Measurements from ENCODE around the gene SEMA7A. TPM values are rescaled to one million over a fixed set of nuclear protein-coding genes. Genes with fewer than 3 reads are reported as not detected.

Gene SEMA7A
- total RNA-seq, 1 donor from 2014 or later: 1.3 TPM

GRCh38 chr15:74453925-74454763 lies 20.4 kb upstream of the SEMA7A start:
- intact Hi-C loops (cut with micrococcal nuclease): no loop called here
- no peak for DNase-seq
- ATAC-seq: peak; percentile 60

- no peak for ATAC-seq
- DNase-seq: no peak
- intact Hi-C loops (cut with micrococcal nuclease): no loop called here
Observed at GRCh38 chr15:74451861-74452835, 18.4 kb upstream of the SEMA7A start.

- no peak for ATAC-seq
- no peak for DNase-seq
- intact Hi-C loops (cut with micrococcal nuclease): no loop called here
Observed at GRCh38 chr15:74451322-74451721, 17.6 kb upstream of the SEMA7A start.

GRCh38 chr15:74449643-74450205 lies 16.0 kb upstream of the SEMA7A start:
- intact Hi-C loops (cut with micrococcal nuclease): no loop called here
- DNase-seq (no peak), ATAC-seq (no peak)

GRCh38 chr15:74449095-74449494 lies 15.3 kb upstream of the SEMA7A start:
- DNase-seq: no peak
- intact Hi-C loops (cut with micrococcal nuclease): no loop called here
- ATAC-seq: no peak

- intact Hi-C loops (cut with micrococcal nuclease): no loop called here
- no peak for ATAC-seq
Observed at GRCh38 chr15:74445816-74446763, 12.3 kb upstream of the SEMA7A start.

DNA sequence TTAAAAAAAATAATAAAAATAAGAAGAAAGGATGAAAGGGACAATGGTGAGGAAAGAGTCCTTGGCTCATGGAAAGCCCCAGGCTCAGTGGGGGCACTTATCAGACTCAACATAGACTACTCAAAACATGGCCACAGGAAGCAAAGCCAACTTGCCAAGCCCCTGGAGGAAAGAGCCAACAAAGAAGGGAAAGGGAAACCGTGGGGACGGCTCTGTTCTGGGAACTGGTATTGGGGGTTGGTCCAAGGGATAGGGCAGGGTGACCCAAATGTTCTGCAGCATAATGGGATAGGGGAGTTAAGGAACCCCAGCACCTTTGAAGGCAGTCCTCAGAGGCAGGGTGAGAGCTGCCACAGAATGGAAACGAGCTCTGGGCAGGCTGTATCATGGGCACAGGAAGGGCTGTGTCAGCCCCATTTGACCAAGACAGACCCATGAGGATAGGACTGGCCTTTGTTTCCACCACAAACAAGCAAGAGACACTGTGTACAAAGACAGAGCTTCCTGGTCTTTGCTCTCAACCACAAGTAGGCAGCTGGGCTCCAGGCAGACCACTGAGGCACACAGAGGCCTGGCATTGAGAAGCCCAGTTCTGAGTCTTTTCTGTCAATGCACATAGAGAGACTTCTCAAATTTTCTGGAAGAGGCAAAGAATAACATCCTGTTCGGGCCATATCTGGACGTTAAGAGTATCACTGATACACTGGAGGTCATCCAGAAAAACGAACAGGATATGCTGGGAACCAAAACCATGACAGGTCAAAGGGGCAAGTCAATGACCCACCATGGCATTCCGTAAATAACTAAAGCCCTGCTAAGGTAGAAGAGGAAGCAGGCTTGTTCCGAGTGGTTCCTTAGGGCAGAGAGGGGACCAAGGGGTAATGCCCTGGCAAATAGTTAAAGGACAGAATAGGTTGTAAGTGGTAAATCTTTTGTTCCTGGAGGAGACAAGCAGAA lies 10.6 kb upstream of the SEMA7A start:
- no peak for ATAC-seq
- DNase-seq: no peak
- intact Hi-C loops (cut with micrococcal nuclease): no loop called here

More at GRCh38 chr15:74445816-74446763, 12.3 kb upstream of the SEMA7A start:
- DNase-seq: no peak

- ATAC-seq (no peak), DNase-seq (no peak)
- intact Hi-C loops (cut with micrococcal nuclease): no loop called here
Observed at GRCh38 chr15:74443100-74443909, 9.5 kb upstream of the SEMA7A start.

DNA sequence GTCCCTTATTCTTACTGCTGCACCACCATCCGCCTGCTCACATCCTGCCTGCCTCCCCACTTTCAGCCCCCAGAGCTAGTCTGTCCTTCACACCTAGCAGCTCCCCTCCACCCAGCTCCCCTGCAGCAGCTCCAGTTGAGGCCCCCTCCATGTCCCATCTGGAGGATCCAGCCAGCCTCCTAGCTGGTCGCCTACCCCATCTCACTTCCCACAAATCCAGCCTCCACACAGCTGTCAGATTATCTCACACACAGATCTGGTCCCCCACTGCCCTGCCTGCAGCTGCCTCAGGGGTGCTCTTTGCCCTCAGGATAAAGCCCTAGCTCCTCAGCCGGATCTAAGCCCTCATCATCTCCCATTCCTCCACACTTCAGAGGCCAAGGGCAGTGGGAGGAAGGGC lies 8.8 kb upstream of the SEMA7A start:
- intact Hi-C loops (cut with micrococcal nuclease): no loop called here
- no peak for DNase-seq
- no peak for ATAC-seq

DNA sequence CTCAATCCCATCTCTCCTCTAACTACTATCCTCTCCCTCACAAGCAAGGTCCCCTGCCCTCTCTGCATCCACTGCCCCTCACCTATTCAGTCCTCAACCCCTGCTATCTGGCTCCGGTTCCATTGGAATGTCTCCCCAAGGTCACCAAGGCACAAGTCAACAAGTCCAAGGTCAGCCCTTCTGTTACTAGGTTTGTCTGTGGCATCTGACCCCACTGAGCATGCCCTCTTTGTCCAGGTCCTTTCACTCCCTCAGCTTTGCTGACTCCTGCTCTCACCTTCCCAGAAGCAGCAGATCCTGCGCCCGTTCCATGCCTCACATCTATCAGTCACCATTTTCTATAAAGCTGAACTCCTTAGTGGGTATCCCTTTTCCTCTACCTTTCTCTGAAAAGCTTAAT lies 8.3 kb upstream of the SEMA7A start:
- DNase-seq: no peak
- intact Hi-C loops (cut with micrococcal nuclease): no loop called here
- ATAC-seq: no peak

DNA sequence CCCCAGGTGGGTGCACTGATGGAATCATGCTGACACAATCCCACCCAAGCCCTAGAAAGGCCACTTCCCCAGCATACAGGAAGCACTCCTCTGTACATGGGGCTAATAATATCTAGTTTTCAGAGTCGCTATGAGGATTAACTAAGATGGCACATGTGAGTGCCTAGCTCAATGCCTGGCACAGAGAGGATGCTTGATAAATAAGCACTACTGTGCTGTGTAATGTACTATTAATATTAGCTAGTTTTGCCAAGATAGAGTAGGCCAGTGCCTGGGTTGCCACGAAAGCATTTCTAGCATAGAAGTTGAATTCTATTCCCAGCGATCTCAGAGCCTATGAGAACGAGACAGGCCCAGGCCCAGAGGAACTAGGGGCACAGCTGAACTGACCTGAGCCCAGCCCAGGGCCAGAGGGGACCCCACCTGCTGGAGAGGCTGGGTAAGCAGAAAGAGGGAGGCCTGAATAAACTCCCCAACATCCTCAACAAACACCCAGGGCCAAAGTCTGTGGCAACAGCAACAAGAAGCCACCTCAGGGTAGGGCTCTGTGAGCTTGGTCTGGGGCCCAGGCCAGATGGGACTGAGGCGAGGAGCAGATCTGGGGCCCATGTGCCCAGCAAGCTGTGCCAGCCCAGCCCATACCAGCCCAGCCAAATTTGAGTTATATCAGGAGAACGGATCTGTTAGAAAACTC lies 7.6 kb upstream of the SEMA7A start:
- no peak for DNase-seq
- intact Hi-C loops (cut with micrococcal nuclease): no loop called here
- peak; percentile 67 for ATAC-seq

DNA sequence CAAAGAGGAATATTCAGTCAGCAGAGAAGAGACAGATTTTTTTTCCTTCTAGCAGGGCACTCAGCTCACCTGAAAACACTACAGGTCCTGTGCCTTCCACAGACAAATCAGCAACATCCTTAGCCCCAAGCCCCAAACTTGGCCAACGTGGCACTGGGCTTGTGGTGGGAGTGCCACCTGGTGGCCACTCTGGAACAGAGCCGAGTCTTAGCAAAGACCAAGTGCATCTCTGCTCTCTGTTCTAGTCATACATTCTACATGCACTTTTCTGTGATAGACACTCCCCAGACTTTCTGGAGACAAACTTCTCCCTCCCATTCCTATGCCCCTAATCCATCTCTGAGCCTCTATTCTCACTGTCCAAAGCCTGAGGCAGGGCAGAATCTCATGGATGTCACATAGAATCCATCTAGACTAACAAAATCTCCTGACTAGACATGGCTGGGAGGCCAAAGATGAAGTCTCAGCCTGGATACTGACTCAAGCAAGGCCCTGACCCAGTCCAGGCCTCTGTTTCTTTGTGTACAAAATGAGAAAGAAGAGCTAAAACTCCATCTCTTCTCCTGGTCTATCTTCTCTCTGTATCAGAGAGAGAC lies 5.1 kb upstream of the SEMA7A start:
- peak; percentile 57 for ATAC-seq
- DNase-seq: peak; percentile 82
- intact Hi-C loops (cut with micrococcal nuclease): loop anchor here (5.0 kb wide), 1 partner anchor 57 kb away; no protein-coding TSS in a partner anchor

DNA sequence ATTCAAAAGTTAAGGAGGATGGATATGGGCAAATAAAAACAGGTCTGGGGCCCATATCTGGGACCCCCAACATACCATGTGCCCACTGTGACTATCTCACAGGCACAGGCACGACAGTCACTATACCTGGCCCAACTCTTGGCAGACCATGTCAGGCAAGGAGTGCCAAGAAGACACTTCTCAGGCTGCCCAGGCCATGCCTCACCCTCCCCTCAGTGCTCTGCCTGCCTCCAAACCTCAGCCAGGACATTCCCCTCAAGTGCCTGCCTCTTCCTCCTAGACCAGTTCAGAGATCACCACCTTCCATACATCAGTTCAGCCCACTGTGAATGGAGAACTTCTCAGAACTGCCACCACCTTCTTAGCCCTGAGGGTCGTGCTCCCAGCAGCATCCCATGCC lies 4.4 kb upstream of the SEMA7A start:
- no peak for ATAC-seq

DNA sequence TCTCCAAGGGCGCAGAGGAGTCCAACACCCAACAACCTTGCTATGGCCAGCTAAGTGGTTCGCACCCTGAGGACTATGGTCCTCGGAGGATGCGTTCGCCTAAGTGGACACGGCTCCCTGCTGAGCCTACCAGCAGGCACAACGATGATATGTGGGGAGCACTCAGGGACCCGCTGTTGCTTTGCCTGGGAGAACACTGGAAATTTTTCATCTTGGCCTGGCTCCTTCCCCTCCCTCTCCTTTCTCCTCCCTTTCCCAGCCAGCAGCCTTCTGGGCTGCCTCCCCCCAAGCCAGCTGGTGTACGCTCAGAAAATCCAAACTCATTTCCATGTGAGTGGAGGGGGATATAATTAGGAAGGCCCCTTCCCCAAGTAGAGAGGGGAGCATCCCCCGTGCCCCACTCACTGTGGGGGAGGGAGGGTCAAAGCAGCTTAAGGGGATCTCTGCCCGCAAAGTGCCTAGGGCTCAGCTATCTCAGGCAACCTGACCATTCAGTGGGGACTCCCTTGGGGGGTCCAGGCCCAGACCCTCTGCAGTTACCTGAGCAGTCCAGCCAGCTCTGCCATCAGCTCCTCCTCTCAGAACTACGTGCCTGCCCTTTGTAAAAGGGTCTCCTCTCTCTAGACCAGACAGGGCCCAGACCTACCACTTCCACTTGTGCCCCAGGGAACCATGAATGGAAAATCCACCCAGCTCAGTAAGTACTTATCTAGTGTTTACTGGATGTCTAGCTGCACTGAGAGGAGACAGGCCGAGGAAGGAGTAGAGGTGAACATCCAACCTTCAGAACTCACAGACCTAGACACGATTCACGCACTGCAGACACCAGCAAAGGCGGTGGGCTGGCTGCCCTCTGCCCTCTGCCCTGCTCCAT lies 742 bp upstream of the SEMA7A start:
- ATAC-seq: peak; percentile 10
- intact Hi-C loops (cut with micrococcal nuclease): loop anchor here (5.0 kb wide), 1 partner anchor 52 kb away; no protein-coding TSS in a partner anchor
- no peak for DNase-seq

More for the DNA sequence above, 4.4 kb upstream of the SEMA7A start:
- no peak for DNase-seq
- intact Hi-C loops (cut with micrococcal nuclease): loop anchor here (5.0 kb wide), 1 partner anchor 56 kb away; no protein-coding TSS in a partner anchor
